ACHN (cell line): ENCODE results near the gene ACER1.
A peak's percentile ranks its signal among the peaks of the same experiment; 100 is the strongest.
"Not testable (repeated sequence)": the region's sequence is repeated elsewhere in the genome, so short reads cannot be mapped to it uniquely, and the experiment has no call there.

Source experiments
- DNase-seq: peaks from one replicate; pipeline ENCODE4 v3.0.0-alpha.2; 2015
- in situ Hi-C: cut with HindIII; loops from 2 replicates; pipeline ENCODE4 v1.10.0; 2017; ENCODE audit warnings: low sequenced_read_pairs, low pct_ligation_motif_present, low pct_unique_long_range_greater_than_20kb

The ACER1 gene

GRCh38 chr19:6313398-6313969 lies 19.9 kb downstream of the ACER1 start:
- in situ Hi-C loops, result no loop called here
- DNase-seq, result no peak

GRCh38 chr19:6312018-6312417 lies 21.4 kb downstream of the ACER1 start:
- no peak for DNase-seq
- in situ Hi-C loops, result no loop called here

- in situ Hi-C loops, result no loop called here
- DNase-seq, result no peak
These were observed 35.0 kb downstream of the ACER1 start for GRCh38 chr19:6298413-6298812.

- DNase-seq, result no peak
- in situ Hi-C loops, result no loop called here
These were observed 36.2 kb downstream of the ACER1 start for GRCh38 chr19:6297202-6297601.

- DNase-seq, result no peak
- in situ Hi-C loops, result no loop called here
These were observed 41.4 kb downstream of the ACER1 start for GRCh38 chr19:6292006-6292405.

GRCh38 chr19:6288737-6289136 lies 44.7 kb downstream of the ACER1 start:
- in situ Hi-C loops, result no loop called here
- DNase-seq, result no peak

GRCh38 chr19:6287269-6287885 lies 46.0 kb downstream of the ACER1 start:
- DNase-seq, result peak; percentile 19
- in situ Hi-C loops, result no loop called here

GRCh38 chr19:6286676-6287075 lies 46.7 kb downstream of the ACER1 start:
- no peak for DNase-seq
- in situ Hi-C loops, result no loop called here

- DNase-seq, in situ Hi-C loops: not testable (repeated sequence)
These were observed 51.0 kb downstream of the ACER1 start for GRCh38 chr19:6282393-6282792.

- peak; percentile 94 for DNase-seq
- in situ Hi-C loops, result no loop called here
These were observed 53.4 kb downstream of the ACER1 start, which contains the start of gene MLLT1 for GRCh38 chr19:6279931-6280591. Gene MLLT1, minus strand, starts transcription at chr19:6279975. Its CDS starts 191 bp downstream, at chr19:6279784.

GRCh38 chr19:6279620-6279930 lies 53.8 kb downstream of the ACER1 start:
- in situ Hi-C loops, result no loop called here

GRCh38 chr19:6278740-6279619 lies 54.4 kb downstream of the ACER1 start:
- in situ Hi-C loops, result no loop called here
- no peak for DNase-seq

More at GRCh38 chr19:6279620-6279930, 53.8 kb downstream of the ACER1 start:
- DNase-seq, result no peak

- DNase-seq, result no peak
- in situ Hi-C loops, result no loop called here
These were observed 55.4 kb downstream of the ACER1 start for GRCh38 chr19:6278051-6278450.

GRCh38 chr19:6276447-6276846 lies 57.0 kb downstream of the ACER1 start:
- in situ Hi-C loops, result no loop called here
- DNase-seq, result no peak

GRCh38 chr19:6275170-6275744 lies 58.2 kb downstream of the ACER1 start:
- in situ Hi-C loops, result no loop called here
- no peak for DNase-seq

GRCh38 chr19:6274756-6275155 lies 58.7 kb downstream of the ACER1 start:
- DNase-seq, result no peak
- in situ Hi-C loops, result no loop called here

GRCh38 chr19:6273701-6274601 lies 59.5 kb downstream of the ACER1 start:
- in situ Hi-C loops, result no loop called here
- no peak for DNase-seq
